Activated T-cell treated with anti-CD3 and anti-CD28 coated beads, Interleukin-2, amount 50 U/mL, for 4 hours (primary cell): Measurements from ENCODE around the gene ERBB4. TPM values are rescaled to one million over a fixed set of nuclear protein-coding genes. Genes with fewer than 3 reads are reported as not detected.

Source experiments
- ATAC-seq, 2 donors: fragments of 200-7000 bp; cut with Tn5 transposase; one replicate each; pipeline ENCODE4 v1.10.0; 2021
- DNase-seq: peaks from one replicate; pipeline ENCODE4 v3.0.0-alpha.2; 2020
- H3K27me3 Mint-ChIP-seq: one replicate; pipeline ENCODE4 v1.8.0; 2021; ENCODE audit warnings: low read depth, mixed read lengths
- H3K36me3 Mint-ChIP-seq: one replicate; pipeline ENCODE4 v1.8.0; 2022; ENCODE audit warnings: mixed read lengths; ENCODE audit not compliant: insufficient read depth
- H3K4me1 Mint-ChIP-seq: one replicate; pipeline ENCODE4 v1.8.0; 2021; ENCODE audit warnings: low read depth, mixed read lengths
- H3K4me3 Mint-ChIP-seq: one replicate; pipeline ENCODE4 v1.8.0; 2021; ENCODE audit warnings: mild to moderate bottlenecking, moderate library complexity, mixed read lengths
- H3K9me3 Mint-ChIP-seq: one replicate; pipeline ENCODE4 v1.8.0; 2021; ENCODE audit warnings: mixed read lengths
- total RNA-seq, 3 donors: library from RNA; stranded (reverse); gene quantifications; one replicate each; pipeline ENCODE4 v1.2.1, GENCODE V29; 2021

Gene ERBB4
- total RNA-seq, 3 donors from 2014 or later = not detected

GRCh38 chr2:212385241-212385640, 153.4 kb downstream of the ERBB4 start:
- Mint-ChIP-seq H3K36me3 (no peaks in the 10 kb centered on the region), H3K4me1 (no peaks in the 10 kb centered on the region), H3K9me3 (no peaks in the 10 kb centered on the region), H3K27me3 (no peaks in the 10 kb centered on the region), H3K4me3 (no peak overlapping the region)
- no peak for DNase-seq
- no peak for ATAC-seq

- Mint-ChIP-seq H3K4me1 (no peaks in the 10 kb centered on the region), H3K36me3 (no peaks in the 10 kb centered on the region), H3K27me3 (no peaks in the 10 kb centered on the region), H3K4me3 (no peak overlapping the region), H3K9me3 (no peaks in the 10 kb centered on the region)
- DNase-seq (no peak), ATAC-seq (no peak)
Measured at GRCh38 chr2:212384027-212384426, 154.6 kb downstream of the ERBB4 start.

GRCh38 chr2:212381428-212382102, 157.0 kb downstream of the ERBB4 start:
- no peaks in the 10 kb centered on the region for H3K4me1 Mint-ChIP-seq
- H3K9me3 Mint-ChIP-seq = no peaks in the 10 kb centered on the region
- no peak overlapping the region for H3K4me3 Mint-ChIP-seq
- ATAC-seq (no peak), DNase-seq (no peak)
- no peaks in the 10 kb centered on the region for H3K36me3 Mint-ChIP-seq
- H3K27me3 Mint-ChIP-seq = no peaks in the 10 kb centered on the region

GRCh38 chr2:212379103-212379502, 159.5 kb downstream of the ERBB4 start:
- H3K36me3 Mint-ChIP-seq = no peaks in the 10 kb centered on the region
- H3K4me1 Mint-ChIP-seq = no peaks in the 10 kb centered on the region
- DNase-seq (no peak), ATAC-seq (no peak)
- H3K4me3 Mint-ChIP-seq = no peak overlapping the region
- peaks cover 3% of the 10 kb centered on the region for H3K9me3 Mint-ChIP-seq
- H3K27me3 Mint-ChIP-seq = no peaks in the 10 kb centered on the region

- H3K4me3 Mint-ChIP-seq = no peak overlapping the region
Measured at GRCh38 chr2:212367431-212367830, 171.2 kb downstream of the ERBB4 start.

GRCh38 chr2:212364112-212364985, 174.3 kb downstream of the ERBB4 start:
- ATAC-seq = no peak
- Mint-ChIP-seq H3K4me3 (no peak overlapping the region), H3K36me3 (no peaks in the 10 kb centered on the region), H3K27me3 (no peaks in the 10 kb centered on the region), H3K9me3 (no peaks in the 10 kb centered on the region), H3K4me1 (no peaks in the 10 kb centered on the region)
- DNase-seq = no peak

More at GRCh38 chr2:212367431-212367830, 171.2 kb downstream of the ERBB4 start:
- ATAC-seq = no peak
- Mint-ChIP-seq H3K9me3 (no peaks in the 10 kb centered on the region), H3K27me3 (no peaks in the 10 kb centered on the region), H3K4me1 (no peaks in the 10 kb centered on the region), H3K36me3 (no peaks in the 10 kb centered on the region)
- DNase-seq = no peak

- Mint-ChIP-seq H3K27me3 (no peaks in the 10 kb centered on the region), H3K9me3 (no peaks in the 10 kb centered on the region), H3K4me3 (no peak overlapping the region), H3K4me1 (no peaks in the 10 kb centered on the region), H3K36me3 (no peaks in the 10 kb centered on the region)
- DNase-seq (no peak), ATAC-seq (no peak)
Measured at GRCh38 chr2:212361174-212361756, 177.3 kb downstream of the ERBB4 start.

GRCh38 chr2:212360068-212360460, 178.5 kb downstream of the ERBB4 start:
- no peak overlapping the region for H3K4me3 Mint-ChIP-seq
- H3K36me3 Mint-ChIP-seq = no peaks in the 10 kb centered on the region
- no peak for DNase-seq
- H3K4me1 Mint-ChIP-seq = no peaks in the 10 kb centered on the region
- no peaks in the 10 kb centered on the region for H3K27me3 Mint-ChIP-seq
- H3K9me3 Mint-ChIP-seq = no peaks in the 10 kb centered on the region
- no peak for ATAC-seq

GRCh38 chr2:212359425-212360067, 179.1 kb downstream of the ERBB4 start:
- Mint-ChIP-seq H3K4me3 (no peak overlapping the region), H3K9me3 (no peaks in the 10 kb centered on the region), H3K36me3 (no peaks in the 10 kb centered on the region), H3K4me1 (no peaks in the 10 kb centered on the region), H3K27me3 (no peaks in the 10 kb centered on the region)
- DNase-seq (no peak), ATAC-seq (no peak)

- Mint-ChIP-seq H3K4me3 (no peak overlapping the region), H3K4me1 (no peaks in the 10 kb centered on the region), H3K27me3 (no peaks in the 10 kb centered on the region), H3K36me3 (no peaks in the 10 kb centered on the region), H3K9me3 (no peaks in the 10 kb centered on the region)
- DNase-seq (no peak), ATAC-seq (no peak)
Measured at GRCh38 chr2:212357606-212358005, 181.0 kb downstream of the ERBB4 start.

- Mint-ChIP-seq H3K4me1 (no peaks in the 10 kb centered on the region), H3K27me3 (no peaks in the 10 kb centered on the region), H3K4me3 (no peak overlapping the region), H3K36me3 (no peaks in the 10 kb centered on the region), H3K9me3 (peaks cover 4% of the 10 kb centered on the region)
- ATAC-seq (no peak), DNase-seq (no peak)
Measured at GRCh38 chr2:212354382-212354781, 184.2 kb downstream of the ERBB4 start.

- H3K36me3 Mint-ChIP-seq = no peaks in the 10 kb centered on the region
- peaks cover 4% of the 10 kb centered on the region for H3K9me3 Mint-ChIP-seq
- H3K4me3 Mint-ChIP-seq = no peak overlapping the region
- DNase-seq (no peak), ATAC-seq (no peak)
- H3K4me1 Mint-ChIP-seq = no peaks in the 10 kb centered on the region
- H3K27me3 Mint-ChIP-seq = no peaks in the 10 kb centered on the region
Measured at GRCh38 chr2:212348501-212348900, 190.1 kb downstream of the ERBB4 start.

GRCh38 chr2:212346865-212347264, 191.7 kb downstream of the ERBB4 start:
- Mint-ChIP-seq H3K9me3 (peaks cover 2% of the 10 kb centered on the region), H3K36me3 (no peaks in the 10 kb centered on the region), H3K4me1 (no peaks in the 10 kb centered on the region), H3K27me3 (no peaks in the 10 kb centered on the region), H3K4me3 (no peak overlapping the region)
- DNase-seq (no peak), ATAC-seq (no peak)

- DNase-seq (no peak), ATAC-seq (no peak)
- H3K9me3 Mint-ChIP-seq = no peaks in the 10 kb centered on the region
- no peaks in the 10 kb centered on the region for H3K36me3 Mint-ChIP-seq
- no peak overlapping the region for H3K4me3 Mint-ChIP-seq
- no peaks in the 10 kb centered on the region for H3K4me1 Mint-ChIP-seq
- no peaks in the 10 kb centered on the region for H3K27me3 Mint-ChIP-seq
Measured at GRCh38 chr2:212345966-212346365, 192.6 kb downstream of the ERBB4 start.
